Fibroblast of skin of left biceps (primary cell): Measurements from ENCODE around the gene PSENEN.
"Not testable (repeated sequence)": the region's sequence is repeated elsewhere in the genome, so short reads cannot be mapped to it uniquely, and the experiment has no call there.

Experiments used
- DNase-seq, 2 experiments: peaks; one replicate each; pipeline ENCODE4 v3.0.0-alpha.2; 2013; ENCODE audit warnings: low read depth in 2 of 2

The PSENEN gene

GRCh38 chr19:35718345-35719041 is 27.0 kb upstream of the PSENEN start:
- no peak for DNase-seq

- DNase-seq, result no peak
Measured at GRCh38 chr19:35719402-35720162, 25.9 kb upstream of the PSENEN start.

GRCh38 chr19:35720163-35720524 is 25.3 kb upstream of the PSENEN start:
- no peak for DNase-seq

GRCh38 chr19:35720648-35721047 is 24.8 kb upstream of the PSENEN start:
- DNase-seq, result no peak

GRCh38 chr19:35721374-35721773 is 24.1 kb upstream of the PSENEN start:
- no peak for DNase-seq

GRCh38 chr19:35722461-35722860 is 23.0 kb upstream of the PSENEN start:
- no peak for DNase-seq

GRCh38 chr19:35722897-35723296 is 22.6 kb upstream of the PSENEN start:
- no peak for DNase-seq

GRCh38 chr19:35723671-35724070 is 21.8 kb upstream of the PSENEN start:
- no peak for DNase-seq

GRCh38 chr19:35724132-35724531 is 21.3 kb upstream of the PSENEN start:
- not testable (repeated sequence) for DNase-seq

GRCh38 chr19:35724560-35724959 is 20.9 kb upstream of the PSENEN start:
- no peak for DNase-seq

- DNase-seq, result no peak
Measured at GRCh38 chr19:35725216-35725861, 20.1 kb upstream of the PSENEN start.

- DNase-seq, result no peak
Measured at GRCh38 chr19:35727053-35727955, 18.1 kb upstream of the PSENEN start.

GRCh38 chr19:35727956-35728706 is 17.3 kb upstream of the PSENEN start:
- DNase-seq, result no peak

GRCh38 chr19:35729021-35729420 is 16.4 kb upstream of the PSENEN start:
- DNase-seq, result no peak

- no peak for DNase-seq
Measured at GRCh38 chr19:35729763-35730162, 15.7 kb upstream of the PSENEN start.

GRCh38 chr19:35730326-35730725 is 15.1 kb upstream of the PSENEN start:
- no peak for DNase-seq

GRCh38 chr19:35731353-35731752 is 14.1 kb upstream of the PSENEN start:
- no peak for DNase-seq

GRCh38 chr19:35731779-35732405 is 13.6 kb upstream of the PSENEN start:
- no peak for DNase-seq

GRCh38 chr19:35732540-35733179 is 12.8 kb upstream of the PSENEN start:
- DNase-seq, result no peak
